ENCODE measurements around the gene PELO. TPM values are rescaled to one million over a fixed set of nuclear protein-coding genes. Genes with fewer than 3 reads are reported as not detected.

PELO gene
- total and polyA plus RNA-seq, 9 of the 15 experiments (the other 6 are each of a cell fraction or from before 2014, with no cell fraction given) = 5.8 to 14.6 (median 9.6) TPM

DNA sequence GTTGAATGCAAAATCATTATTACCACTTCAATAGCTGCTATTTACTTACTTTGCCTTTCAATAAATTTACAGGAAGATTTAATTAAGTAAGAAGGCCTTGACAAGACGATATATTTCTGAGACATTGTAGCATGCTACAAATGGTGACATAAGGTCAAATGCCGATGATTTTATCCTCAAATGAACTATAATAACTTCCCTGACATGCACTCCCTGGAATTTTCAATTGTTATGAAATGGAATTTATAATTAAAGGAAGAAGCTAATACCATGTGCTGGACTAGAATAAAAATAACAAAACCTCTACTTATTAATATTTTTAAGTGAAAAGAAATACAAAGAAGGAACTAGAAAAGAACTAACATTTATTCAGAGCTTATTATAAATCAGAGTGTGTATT, 30.2 kb upstream of the PELO start:
- FAIRE-seq (no peak), DNase-seq (ENCODE audit: extremely low read depth in 1 of 4, low spot score in 3 of 4) (no peak), ATAC-seq (no peak)
- H3K4me3 ChIP-seq = no peak overlapping the region
- POLR2A ChIA-PET = no interaction called here
- no peak overlapping the region for H3K4me2 ChIP-seq (ENCODE audit: insufficient read depth, low read length)
- H4K20me1 ChIP-seq (replicated peaks; ENCODE audit: control insufficient read depth, insufficient read depth, low read length) = no peaks in the 10 kb centered on the region
- H2AFZ ChIP-seq (ENCODE audit: low read depth, low read length) = no peak overlapping the region
- H3K9me1 ChIP-seq (ENCODE audit: control insufficient read depth, insufficient read depth, low read length) = no peaks in the 10 kb centered on the region
- peaks cover 0 to 2% of the 10 kb centered on the region in 2 experiments; a peak in 3 of 5 replicates for H3K27me3 ChIP-seq (ENCODE audit: control insufficient read depth in 2 of 2, insufficient read depth in 2 of 2, low read length in 2 of 2)
- CTCF ChIA-PET (ENCODE audit: low intra/inter-chr PET ratio) = no interaction called here
- no peak overlapping the region for H3K27ac ChIP-seq (ENCODE audit: extremely low read depth, low read depth, low read length)
- intact Hi-C loops (cut with micrococcal nuclease) = no loop called here
- WGBS (ENCODE audit: insufficient coverage, low coverage, missing lambda C conversion rate) = 0% methylated on average over 2 of the region's 2 CpGs
- in situ Hi-C loops (cut with MboI) = no loop called here
- TF ChIP-seq CSDE1 (IDR thresholded peaks at IDR 0.05) (no peak), ZNF124 (CRISPR knock-in tag; IDR thresholded peaks at IDR 0.05) (no peak), FOXK2 (conservative IDR thresholded peaks at IDR 0.05 in 1 of 2, IDR thresholded peaks at IDR 0.05 in 1 of 2; ENCODE audit: low read depth in 2 of 2) (no peak), RBFOX2 (IDR thresholded peaks at IDR 0.05; ENCODE audit: low read depth, low read length) (no peak), XRCC3 (IDR thresholded peaks at IDR 0.05) (no peak)
- no peaks in the 10 kb centered on the region for H3K36me3 ChIP-seq (ENCODE audit: control insufficient read depth, insufficient read depth, low read length)
- no TSS peak for BruUV-seq (replicated peaks)
- H3K79me2 ChIP-seq (ENCODE audit: control insufficient read depth, insufficient read depth, low read length) = no peaks in the 10 kb centered on the region
- H3K9me3 ChIP-seq (replicated peaks; ENCODE audit: control insufficient read depth, insufficient read depth, low read depth, low read length) = no peaks in the 10 kb centered on the region
- no peak overlapping the region for H3K9ac ChIP-seq (ENCODE audit: insufficient read depth in 1 of 2, low read depth in 2 of 2, low read length in 2 of 2)
- no peaks in the 10 kb centered on the region for H3K4me1 ChIP-seq (replicated peaks in 1 of 2; ENCODE audit: control insufficient read depth in 2 of 2, insufficient read depth in 2 of 2, low read length in 2 of 2)

DNA sequence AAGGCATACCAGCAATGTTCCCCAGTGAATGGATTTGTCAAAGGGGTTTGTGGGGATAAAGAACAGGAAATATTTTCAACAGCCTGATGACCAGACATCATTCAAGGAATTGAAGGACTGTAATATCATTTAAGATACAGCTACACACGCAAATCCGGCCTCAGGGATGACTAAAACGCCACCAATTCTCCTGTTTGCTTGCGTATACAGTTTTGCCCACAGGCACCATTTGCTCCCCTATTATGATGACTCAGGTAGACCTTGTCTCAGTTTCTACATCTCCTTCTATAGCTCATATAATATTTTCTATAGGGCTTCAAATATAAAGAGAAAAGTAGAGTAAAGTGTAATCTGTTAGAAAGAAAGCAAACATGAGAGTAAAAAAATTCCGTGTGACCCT, 29.7 kb upstream of the PELO start:
- intact Hi-C loops (cut with micrococcal nuclease) = no loop called here
- no peaks in the 10 kb centered on the region for H3K9me1 ChIP-seq (ENCODE audit: control insufficient read depth, insufficient read depth, low read length)
- no peak overlapping the region for H3K4me3 ChIP-seq
- no peak overlapping the region for H3K27ac ChIP-seq (ENCODE audit: extremely low read depth, low read depth, low read length)
- no peaks in the 10 kb centered on the region for H3K4me1 ChIP-seq (replicated peaks in 1 of 2; ENCODE audit: control insufficient read depth in 2 of 2, insufficient read depth in 2 of 2, low read length in 2 of 2)
- H3K9me3 ChIP-seq (replicated peaks; ENCODE audit: control insufficient read depth, insufficient read depth, low read depth, low read length) = no peaks in the 10 kb centered on the region
- no TSS peak for BruUV-seq (replicated peaks)
- no peak overlapping the region for H3K4me2 ChIP-seq (ENCODE audit: insufficient read depth, low read length)
- in situ Hi-C loops (cut with MboI) = no loop called here
- CTCF ChIA-PET (ENCODE audit: low intra/inter-chr PET ratio) = no interaction called here
- no peak for FAIRE-seq
- no peaks in the 10 kb centered on the region for H3K79me2 ChIP-seq (ENCODE audit: control insufficient read depth, insufficient read depth, low read length)
- WGBS (ENCODE audit: insufficient coverage, low coverage, missing lambda C conversion rate) = 0% methylated on average over 5 of the region's 5 CpGs
- H2AFZ ChIP-seq (ENCODE audit: low read depth, low read length) = no peak overlapping the region
- no peak overlapping the region for H3K9ac ChIP-seq (ENCODE audit: insufficient read depth in 1 of 2, low read depth in 2 of 2, low read length in 2 of 2)
- H3K36me3 ChIP-seq (ENCODE audit: control insufficient read depth, insufficient read depth, low read length) = no peaks in the 10 kb centered on the region
- ATAC-seq = no peak
- POLR2A ChIA-PET = interaction anchor here (0.8 to 1.1 kb wide), 2 partner anchors 10 to 18 kb away, joined by 3 read pairs; no protein-coding TSS in a partner anchor
- H4K20me1 ChIP-seq (replicated peaks; ENCODE audit: control insufficient read depth, insufficient read depth, low read length) = no peaks in the 10 kb centered on the region
- DNase-seq (ENCODE audit: extremely low read depth in 1 of 4, low spot score in 3 of 4) = no peak
- peaks cover 0 to 2% of the 10 kb centered on the region in 2 experiments; a peak in 3 of 5 replicates for H3K27me3 ChIP-seq (ENCODE audit: control insufficient read depth in 2 of 2, insufficient read depth in 2 of 2, low read length in 2 of 2)
- TF ChIP-seq, protein P1, sequence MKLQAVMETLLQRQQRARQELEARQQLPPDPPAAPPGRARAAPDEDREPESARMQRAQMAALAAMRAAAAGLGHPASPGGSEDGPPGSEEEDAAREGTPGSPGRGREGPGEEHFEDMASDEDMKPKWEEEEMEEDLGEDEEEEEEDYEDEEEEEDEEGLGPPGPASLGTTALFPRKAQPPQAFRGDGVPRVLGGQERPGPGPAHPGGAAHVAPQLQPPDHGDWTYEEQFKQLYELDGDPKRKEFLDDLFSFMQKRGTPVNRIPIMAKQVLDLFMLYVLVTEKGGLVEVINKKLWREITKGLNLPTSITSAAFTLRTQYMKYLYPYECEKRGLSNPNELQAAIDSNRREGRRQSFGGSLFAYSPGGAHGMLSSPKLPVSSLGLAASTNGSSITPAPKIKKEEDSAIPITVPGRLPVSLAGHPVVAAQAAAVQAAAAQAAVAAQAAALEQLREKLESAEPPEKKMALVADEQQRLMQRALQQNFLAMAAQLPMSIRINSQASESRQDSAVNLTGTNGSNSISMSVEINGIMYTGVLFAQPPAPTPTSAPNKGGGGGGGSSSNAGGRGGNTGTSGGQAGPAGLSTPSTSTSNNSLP (IDR thresholded peaks at IDR 0.05; ENCODE audit: borderline replicate concordance, low read depth, low read length) = no peak
- TF ChIP-seq, protein P2, sequence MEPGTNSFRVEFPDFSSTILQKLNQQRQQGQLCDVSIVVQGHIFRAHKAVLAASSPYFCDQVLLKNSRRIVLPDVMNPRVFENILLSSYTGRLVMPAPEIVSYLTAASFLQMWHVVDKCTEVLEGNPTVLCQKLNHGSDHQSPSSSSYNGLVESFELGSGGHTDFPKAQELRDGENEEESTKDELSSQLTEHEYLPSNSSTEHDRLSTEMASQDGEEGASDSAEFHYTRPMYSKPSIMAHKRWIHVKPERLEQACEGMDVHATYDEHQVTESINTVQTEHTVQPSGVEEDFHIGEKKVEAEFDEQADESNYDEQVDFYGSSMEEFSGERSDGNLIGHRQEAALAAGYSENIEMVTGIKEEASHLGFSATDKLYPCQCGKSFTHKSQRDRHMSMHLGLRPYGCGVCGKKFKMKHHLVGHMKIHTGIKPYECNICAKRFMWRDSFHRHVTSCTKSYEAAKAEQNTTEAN (CRISPR knock-in tag; IDR thresholded peaks at IDR 0.05) = no peak
- TF ChIP-seq, protein P3, sequence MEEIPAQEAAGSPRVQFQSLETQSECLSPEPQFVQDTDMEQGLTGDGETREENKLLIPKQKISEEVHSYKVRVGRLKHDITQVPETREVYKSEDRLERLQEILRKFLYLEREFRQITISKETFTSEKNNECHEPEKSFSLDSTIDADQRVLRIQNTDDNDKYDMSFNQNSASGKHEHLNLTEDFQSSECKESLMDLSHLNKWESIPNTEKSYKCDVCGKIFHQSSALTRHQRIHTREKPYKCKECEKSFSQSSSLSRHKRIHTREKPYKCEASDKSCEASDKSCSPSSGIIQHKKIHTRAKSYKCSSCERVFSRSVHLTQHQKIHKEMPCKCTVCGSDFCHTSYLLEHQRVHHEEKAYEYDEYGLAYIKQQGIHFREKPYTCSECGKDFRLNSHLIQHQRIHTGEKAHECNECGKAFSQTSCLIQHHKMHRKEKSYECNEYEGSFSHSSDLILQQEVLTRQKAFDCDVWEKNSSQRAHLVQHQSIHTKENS (CRISPR knock-in tag; IDR thresholded peaks at IDR 0.05) = no peak
- no peak for TF ChIP-seq SIN3B (IDR thresholded peaks at IDR 0.05; ENCODE audit: low read depth)
